Measurements from ENCODE around the gene CDADC1. TPM values are rescaled to one million over a fixed set of nuclear protein-coding genes. Genes with fewer than 3 reads are reported as not detected.

CDADC1 gene
- total and polyA plus RNA-seq, 2 of the 13 experiments (the other 11 are each of a cell fraction or from before 2014, with no cell fraction given) = 2.4 to 9.0 TPM

DNA sequence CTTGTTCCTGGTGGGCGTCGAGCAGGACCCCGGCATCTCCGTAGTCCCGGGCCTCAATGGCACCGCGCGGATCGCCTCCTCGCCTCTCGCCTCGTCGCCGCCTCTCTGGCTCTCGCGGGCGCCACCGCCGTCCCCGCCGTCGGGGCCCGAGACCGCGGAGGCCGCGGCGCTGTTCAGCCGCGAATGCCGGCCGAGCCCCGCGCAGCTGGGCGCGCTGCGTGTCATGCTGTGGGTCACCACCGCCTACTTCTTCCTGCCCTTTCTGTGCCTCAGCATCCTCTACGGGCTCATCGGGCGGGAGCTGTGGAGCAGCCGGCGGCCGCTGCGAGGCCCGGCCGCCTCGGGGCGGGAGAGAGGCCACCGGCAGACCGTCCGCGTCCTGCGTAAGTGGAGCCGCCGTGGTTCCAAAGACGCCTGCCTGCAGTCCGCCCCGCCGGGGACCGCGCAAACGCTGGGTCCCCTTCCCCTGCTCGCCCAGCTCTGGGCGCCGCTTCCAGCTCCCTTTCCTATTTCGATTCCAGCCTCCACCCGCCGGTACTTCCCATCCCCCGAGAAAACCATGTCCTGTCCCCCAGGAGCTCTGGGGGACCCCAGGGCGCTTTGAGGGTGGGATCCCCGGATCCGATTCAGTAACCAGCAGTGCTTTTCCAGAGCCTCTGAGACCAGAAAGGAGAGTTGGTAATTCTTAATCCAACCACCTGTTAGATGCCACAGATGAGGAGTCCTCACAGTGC is 26.7 kb upstream of the CDADC1 start (continued):
- TF ChIP-seq, protein P1, sequence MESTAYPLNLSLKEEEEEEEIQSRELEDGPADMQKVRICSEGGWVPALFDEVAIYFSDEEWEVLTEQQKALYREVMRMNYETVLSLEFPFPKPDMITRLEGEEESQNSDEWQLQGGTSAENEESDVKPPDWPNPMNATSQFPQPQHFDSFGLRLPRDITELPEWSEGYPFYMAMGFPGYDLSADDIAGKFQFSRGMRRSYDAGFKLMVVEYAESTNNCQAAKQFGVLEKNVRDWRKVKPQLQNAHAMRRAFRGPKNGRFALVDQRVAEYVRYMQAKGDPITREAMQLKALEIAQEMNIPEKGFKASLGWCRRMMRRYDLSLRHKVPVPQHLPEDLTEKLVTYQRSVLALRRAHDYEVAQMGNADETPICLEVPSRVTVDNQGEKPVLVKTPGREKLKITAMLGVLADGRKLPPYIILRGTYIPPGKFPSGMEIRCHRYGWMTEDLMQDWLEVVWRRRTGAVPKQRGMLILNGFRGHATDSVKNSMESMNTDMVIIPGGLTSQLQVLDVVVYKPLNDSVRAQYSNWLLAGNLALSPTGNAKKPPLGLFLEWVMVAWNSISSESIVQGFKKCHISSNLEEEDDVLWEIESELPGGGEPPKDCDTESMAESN (CRISPR knock-in tag; conservative IDR thresholded peaks at IDR 0.05) = no peak
- no peak for TF ChIP-seq NFIC (IDR thresholded peaks at IDR 0.05; ENCODE audit: low read length)
- TF ChIP-seq ZSCAN30 (CRISPR knock-in tag; IDR thresholded peaks at IDR 0.05) = no peak
- TF ChIP-seq SCMH1 (CRISPR knock-in tag; IDR thresholded peaks at IDR 0.05; ENCODE audit: borderline replicate concordance) = no peak
- TF ChIP-seq SRSF1 (optimal IDR thresholded peaks at IDR 0.05; ENCODE audit: low read depth, low read length) = no peak
- TF ChIP-seq PCBP1 (IDR thresholded peaks at IDR 0.05; ENCODE audit: borderline replicate concordance, low read depth, low read length) = no peak
- TF ChIP-seq, protein P2, sequence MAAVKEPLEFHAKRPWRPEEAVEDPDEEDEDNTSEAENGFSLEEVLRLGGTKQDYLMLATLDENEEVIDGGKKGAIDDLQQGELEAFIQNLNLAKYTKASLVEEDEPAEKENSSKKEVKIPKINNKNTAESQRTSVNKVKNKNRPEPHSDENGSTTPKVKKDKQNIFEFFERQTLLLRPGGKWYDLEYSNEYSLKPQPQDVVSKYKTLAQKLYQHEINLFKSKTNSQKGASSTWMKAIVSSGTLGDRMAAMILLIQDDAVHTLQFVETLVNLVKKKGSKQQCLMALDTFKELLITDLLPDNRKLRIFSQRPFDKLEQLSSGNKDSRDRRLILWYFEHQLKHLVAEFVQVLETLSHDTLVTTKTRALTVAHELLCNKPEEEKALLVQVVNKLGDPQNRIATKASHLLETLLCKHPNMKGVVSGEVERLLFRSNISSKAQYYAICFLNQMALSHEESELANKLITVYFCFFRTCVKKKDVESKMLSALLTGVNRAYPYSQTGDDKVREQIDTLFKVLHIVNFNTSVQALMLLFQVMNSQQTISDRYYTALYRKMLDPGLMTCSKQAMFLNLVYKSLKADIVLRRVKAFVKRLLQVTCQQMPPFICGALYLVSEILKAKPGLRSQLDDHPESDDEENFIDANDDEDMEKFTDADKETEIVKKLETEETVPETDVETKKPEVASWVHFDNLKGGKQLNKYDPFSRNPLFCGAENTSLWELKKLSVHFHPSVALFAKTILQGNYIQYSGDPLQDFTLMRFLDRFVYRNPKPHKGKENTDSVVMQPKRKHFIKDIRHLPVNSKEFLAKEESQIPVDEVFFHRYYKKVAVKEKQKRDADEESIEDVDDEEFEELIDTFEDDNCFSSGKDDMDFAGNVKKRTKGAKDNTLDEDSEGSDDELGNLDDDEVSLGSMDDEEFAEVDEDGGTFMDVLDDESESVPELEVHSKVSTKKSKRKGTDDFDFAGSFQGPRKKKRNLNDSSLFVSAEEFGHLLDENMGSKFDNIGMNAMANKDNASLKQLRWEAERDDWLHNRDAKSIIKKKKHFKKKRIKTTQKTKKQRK (IDR thresholded peaks at IDR 0.05; ENCODE audit: low read length) = no peak
- no peak for TF ChIP-seq RXRA (CRISPR knock-in tag; IDR thresholded peaks at IDR 0.05)

Measured in HepG2 (cell line).